SH-SY5Y (cell line): ENCODE results near the gene GSG1.

ENCODE experiments used
- GATA2 ChIP-seq: IDR thresholded peaks from 2 replicates; pipeline ENCODE4 v1.6.1; 2011; ENCODE audit warnings: mild to moderate bottlenecking, low read depth, low read length
- GATA3 ChIP-seq: IDR thresholded peaks from 2 replicates; pipeline ENCODE4 v1.6.1; 2011; ENCODE audit warnings: low read depth, mild to moderate bottlenecking, low read length, moderate library complexity

- TF ChIP-seq GATA2: no peak
- no peak for TF ChIP-seq GATA3
Observed at GRCh38 chr12:13124656-13125505, 21.4 kb upstream of the GSG1 start.
